ENCODE results near the gene RGS19. TPM values are rescaled to one million over a fixed set of nuclear protein-coding genes. Genes with fewer than 3 reads are reported as not detected.

The RGS19 gene
- total RNA-seq, 1 experiment from 2014 or later: 18.2 TPM

DNA sequence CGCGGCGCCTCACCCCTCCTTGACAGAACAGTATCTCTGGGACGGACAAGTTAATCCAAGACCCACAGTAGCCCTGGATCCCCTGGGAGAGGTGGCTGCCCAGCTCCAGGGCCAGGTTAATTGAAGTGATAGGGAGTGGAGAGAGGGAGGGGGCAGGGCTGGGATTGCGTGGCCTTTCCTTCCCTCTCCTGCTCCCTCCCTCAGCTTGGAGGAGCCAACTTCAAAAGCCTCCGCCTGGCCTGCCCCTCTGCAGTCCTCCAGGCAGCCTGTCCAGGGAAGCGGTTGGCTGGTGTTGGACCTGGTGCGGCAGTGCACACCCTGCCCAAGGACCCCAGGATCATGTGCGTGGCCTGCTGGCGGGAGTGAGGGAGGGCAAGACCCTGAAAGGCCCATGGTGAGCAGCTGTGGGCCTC lies 43.4 kb downstream of the RGS19 start, which contains the start of gene C20orf204:
Gene C20orf204, plus strand, starts transcription at position 250 of the 413 bp plus-strand sequence. Its CDS starts 142 bp downstream, at position 392.
- DNase-seq (ENCODE audit: low read depth): no peak

DNA sequence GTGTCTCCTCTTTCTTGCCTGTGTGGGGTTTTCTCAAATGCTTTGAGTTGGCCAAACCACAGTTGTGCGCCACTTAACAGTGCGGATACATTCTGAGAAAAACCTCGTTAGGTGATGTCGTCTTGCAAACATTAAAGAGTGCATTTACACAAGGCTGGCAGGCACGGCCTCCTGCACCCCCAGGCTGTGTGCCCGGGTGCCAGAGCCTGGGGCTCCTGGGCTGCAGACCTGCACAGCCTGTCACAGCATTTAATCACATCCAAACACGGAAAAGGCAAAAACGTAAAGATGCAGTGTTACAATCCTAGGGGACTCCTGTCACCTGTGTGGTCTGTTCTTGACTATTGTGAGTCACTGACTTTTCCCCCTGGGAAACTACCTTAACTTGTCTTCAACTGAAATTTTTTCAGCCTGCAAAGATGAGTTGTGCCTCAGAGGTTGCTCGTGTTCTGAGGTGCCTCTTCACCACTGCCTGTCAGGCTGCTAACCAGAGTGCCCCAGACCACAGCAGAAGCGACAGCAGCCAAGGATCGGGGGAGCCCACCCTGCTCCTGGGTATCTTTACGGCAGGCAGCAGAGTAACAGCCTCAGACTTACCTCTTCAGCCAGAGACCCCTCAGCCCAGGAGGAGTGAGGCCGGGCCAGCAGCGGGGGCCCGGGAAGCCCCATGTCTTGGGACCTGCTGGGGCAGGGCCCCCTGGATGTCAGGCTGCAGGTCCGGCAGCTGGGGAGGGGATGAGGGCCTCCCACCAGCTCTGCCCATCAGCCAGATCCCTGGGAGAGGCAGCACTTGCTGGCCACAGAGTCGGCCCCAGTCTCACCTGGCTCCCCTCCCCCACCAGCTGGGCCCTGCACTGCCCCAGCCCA lies 44.0 kb downstream of the RGS19 start:
- no peak for DNase-seq (ENCODE audit: low read depth)

DNA sequence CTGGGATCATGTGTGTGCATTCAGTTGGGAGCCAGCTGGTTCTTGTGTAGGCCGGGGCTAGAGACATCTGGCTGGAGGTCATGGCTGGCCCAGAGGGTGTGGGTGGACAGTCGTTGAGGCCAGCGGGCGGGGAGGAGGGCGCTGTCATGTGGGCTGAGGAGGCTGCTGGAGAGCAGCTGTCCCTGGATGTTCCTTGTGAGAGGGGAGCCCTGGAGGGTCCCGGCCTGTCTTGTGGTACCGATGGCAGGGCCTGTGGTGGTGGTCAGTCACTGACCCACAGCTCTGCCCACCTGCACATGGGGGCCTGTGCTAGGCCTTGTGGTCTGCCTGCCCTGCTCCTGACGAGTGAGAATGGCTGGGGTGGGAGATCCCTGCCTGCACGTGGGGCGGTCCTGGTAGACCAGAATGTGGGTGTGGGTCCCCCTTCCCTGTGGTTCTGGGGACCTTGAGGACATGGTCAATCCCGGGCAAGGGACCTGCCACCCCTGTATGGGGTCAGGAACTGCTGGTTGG lies 45.3 kb downstream of the RGS19 start:
- no peak for DNase-seq (ENCODE audit: low read depth)

DNA sequence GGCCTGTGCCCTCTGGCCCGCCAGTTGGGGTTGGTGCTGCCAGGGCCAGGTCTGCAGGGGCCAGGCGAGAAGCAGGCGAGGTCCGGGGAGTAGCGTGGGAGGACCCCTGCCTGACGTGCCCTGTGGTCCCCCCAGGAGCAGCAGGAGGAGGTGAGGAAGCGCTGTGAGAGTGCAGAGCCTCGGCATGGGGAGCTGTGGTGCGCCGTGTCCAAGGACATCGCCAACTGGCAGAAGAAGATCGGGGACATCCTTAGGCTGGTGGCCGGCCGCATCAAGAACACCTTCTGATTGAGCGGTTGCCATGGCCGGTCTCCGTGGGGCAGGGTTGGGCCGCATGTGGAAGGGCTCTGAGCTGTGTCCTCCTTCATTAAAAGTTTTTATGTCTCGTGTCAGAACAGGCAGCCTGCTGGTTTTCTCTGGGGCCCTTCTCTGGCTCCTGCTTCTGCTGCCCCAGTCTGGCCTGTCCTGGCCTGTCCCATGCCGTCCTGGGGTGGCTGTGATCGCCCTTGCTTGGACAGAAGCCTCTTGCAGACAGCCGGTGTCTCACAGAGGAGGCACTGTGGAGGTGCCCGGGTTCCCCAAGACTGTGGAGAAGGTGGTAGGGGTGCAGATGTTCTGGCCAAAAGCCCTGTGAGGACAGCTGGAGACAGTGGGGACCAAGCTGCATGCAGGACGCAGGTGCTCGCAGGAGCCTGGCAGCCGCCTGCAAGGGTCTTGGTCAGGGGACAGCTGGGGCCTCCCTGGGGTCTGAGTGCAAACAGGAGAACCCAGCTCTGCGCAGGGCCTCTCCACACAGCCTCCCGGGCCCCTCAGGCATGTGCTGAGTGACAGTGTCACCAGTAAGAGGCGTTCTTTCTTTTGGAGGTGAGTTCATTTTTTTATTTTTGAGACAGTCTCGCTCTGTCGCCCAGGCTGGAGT lies 46.4 kb downstream of the RGS19 start:
- no peak for DNase-seq (ENCODE audit: low read depth)

DNA sequence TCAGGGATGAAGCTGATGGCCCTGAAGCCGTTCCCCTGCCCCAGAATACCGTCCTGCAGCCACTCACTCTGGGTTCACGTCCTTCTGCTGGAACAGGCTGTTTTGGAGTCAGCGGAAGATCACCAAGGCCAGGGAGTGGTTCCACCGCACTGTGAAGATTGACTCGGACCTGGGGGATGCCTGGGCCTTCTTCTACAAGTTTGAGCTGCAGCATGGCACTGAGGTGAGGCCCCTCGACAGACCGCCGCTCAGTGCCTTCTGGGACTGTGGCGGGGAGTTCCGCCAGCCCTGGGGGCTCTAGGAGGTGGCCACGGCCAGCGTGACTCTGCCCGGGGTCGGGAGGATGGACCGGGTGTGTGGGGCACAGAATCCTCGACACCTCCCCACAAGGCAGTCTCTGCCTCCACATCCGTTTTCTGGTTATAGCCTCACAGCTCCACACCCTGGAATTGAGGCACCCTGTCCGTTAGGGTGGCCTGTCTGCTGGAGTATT lies 47.5 kb downstream of the RGS19 start:
- DNase-seq (ENCODE audit: low read depth): no peak

DNA sequence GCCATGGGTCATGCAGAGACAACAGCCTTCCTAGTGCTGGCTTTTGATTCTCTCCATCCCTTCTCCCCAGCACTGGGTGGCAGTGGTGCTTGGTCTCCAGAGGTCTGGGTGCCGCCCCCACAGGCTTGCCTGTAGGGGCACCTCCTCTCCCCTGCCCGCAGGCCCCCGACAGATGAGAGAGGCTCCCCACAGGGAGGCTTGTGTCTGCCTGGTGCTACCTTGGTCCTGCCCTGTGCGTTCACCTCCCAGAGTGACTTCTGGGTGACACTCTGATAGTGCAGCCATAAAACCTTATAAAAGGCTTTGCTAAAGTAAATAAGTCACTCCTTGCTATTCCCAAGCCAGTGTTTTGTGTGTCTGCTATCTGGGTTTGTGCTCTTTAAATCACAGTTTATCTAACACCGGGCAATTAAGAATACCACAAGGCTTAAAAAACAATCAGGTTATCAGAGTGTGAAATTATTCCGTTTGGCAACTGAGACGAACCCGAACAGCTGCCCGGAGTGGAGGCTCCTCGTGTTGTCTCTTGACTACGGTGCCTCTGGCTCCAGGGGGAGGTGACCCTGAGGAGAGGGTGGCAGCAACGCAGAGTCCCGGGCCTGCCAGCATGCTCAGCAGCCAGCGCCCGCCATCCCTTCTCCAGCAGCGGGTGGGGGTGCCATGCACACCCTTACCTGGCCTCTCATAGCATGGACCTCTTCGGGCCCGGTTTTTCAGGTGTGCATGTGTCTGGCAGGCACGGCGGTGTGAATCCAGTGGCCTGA lies 48.8 kb downstream of the RGS19 start:
- no peak for DNase-seq (ENCODE audit: low read depth)

DNA sequence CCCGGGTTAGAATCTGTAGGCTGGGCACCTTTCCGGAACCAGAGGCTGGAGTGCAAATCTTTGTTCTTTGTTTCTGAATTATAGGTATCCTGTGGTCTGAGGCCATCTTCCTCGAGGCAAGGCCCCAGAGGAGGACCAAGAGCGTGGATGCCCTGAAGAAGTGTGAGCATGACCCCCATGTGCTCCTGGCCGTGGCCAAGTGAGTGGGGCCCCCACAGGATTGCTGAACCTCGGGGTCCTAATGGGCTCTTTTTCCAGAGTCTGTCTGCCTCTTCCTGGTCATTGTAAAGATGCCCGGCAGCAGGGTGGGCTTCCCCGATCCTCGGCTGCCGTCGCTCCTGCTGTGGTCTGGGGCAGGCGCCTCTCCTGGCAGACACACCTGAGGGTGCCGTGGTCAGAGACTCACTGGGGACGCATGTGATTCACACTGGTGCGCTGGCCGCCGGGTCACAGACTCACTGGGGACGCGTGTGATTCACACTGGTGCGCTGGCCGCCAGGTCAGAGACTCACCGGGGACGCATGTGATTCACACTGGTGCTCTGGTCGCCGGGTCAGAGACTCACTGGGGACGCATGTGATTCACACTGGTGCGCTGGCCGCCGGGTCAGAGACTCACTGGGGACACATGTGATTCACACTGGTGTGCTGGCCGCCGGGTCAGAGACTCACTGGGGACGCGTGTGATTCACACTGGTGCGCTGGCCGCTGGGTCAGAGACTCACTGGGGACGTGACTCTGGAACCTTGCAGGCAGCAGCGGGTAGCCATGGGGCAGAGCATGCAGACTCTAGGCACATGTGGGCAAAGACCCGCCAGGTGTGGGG lies 49.8 kb downstream of the RGS19 start:
- no peak for DNase-seq (ENCODE audit: low read depth)

DNA sequence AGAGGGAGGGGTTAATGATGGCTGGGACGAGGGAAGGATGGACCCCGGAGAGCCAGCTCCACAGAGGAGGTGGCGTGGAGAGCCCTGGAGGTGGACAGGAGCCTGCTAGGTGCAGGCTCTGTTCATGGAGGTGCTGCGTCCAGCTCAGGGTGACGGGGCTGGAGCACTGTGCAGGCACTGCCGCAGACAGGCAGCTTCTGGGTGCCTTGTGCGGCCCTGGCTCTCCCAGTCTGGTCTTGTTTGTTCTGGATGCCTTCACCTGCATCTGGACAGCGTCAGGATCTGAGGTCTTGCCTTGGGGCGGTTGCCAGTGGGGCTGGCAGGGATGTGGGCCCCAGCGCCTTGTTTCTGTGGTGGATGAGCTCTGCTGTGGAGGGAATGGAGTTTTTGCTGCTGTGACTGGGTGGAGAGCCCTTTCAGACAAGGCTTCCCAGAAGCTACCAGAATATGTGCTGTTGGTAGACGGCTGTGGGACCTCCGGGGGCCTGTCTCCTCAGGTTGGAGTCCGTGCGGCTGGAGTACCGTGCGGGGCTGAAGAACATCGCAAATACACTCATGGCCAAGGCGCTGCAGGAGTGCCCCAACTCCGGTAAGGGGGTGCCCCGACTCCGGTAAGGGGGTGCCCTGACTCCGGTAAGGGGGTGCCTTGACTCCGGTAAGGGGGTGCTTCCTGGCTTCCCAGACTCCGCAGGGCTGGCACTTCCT lies 51.2 kb downstream of the RGS19 start:
- DNase-seq (ENCODE audit: low read depth): no peak

DNA sequence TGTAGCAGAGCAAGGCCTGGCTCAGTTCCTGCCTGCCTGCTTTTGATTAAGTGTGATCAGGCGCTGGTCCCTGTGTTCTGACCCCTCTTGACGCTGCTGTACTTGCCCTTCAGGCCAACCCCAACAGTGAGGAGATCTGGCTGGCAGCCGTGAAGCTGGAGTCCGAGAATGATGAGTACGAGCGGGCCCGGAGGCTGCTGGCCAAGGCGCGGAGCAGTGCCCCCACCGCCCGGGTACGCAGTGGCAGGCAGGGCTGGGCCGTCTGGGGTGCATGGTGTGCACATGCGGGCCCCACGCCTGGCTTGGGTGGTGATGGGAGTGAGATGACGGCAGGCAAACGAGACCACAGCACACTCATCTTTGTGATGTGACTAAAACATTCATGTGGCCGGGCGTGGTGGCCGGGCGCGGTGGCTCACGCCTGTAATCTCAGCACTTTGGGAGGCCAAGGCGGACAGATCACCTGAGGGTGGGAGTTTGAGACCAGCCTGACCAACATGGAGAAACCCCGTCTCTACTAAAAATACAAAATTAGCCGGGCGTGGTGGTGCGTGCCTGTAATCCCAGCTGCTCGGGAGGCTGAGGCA lies 53.4 kb downstream of the RGS19 start:
- no peak for DNase-seq (ENCODE audit: low read depth)

DNA sequence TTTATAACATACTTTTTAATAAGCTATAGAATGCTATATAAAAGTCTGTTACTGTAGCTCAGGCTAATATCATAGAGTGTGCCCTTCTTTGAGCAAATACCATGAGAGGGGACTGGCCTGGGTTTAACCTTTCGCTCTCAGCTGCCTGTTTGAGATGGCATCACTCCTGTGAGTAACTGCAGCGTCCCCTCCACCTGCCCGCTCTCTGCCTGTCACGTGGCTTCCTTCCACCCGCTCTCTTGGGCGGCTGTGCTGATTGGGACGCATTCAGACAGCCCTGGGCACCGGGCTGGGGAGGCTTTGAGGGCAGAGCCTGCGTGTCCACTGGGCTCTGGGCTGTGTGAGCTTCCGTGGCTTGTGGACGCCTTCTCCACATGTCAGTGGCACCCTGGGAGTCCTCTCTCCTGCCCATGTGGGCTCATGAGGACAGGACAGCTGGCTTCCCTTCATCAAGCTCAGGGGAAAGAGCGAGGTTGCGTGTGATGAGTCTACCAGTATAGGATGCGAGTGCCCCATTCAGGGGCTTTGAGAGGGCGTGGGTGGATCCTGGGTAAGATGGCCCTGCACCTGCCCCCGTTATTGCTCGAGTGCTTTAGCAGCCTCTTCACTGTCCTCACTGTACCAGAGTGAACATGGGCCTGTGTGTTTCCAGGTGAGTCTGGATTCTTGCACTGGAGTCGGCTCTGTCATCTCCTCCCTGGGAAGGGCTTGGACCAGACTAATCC lies 54.1 kb downstream of the RGS19 start:
- DNase-seq (ENCODE audit: low read depth): no peak

DNA sequence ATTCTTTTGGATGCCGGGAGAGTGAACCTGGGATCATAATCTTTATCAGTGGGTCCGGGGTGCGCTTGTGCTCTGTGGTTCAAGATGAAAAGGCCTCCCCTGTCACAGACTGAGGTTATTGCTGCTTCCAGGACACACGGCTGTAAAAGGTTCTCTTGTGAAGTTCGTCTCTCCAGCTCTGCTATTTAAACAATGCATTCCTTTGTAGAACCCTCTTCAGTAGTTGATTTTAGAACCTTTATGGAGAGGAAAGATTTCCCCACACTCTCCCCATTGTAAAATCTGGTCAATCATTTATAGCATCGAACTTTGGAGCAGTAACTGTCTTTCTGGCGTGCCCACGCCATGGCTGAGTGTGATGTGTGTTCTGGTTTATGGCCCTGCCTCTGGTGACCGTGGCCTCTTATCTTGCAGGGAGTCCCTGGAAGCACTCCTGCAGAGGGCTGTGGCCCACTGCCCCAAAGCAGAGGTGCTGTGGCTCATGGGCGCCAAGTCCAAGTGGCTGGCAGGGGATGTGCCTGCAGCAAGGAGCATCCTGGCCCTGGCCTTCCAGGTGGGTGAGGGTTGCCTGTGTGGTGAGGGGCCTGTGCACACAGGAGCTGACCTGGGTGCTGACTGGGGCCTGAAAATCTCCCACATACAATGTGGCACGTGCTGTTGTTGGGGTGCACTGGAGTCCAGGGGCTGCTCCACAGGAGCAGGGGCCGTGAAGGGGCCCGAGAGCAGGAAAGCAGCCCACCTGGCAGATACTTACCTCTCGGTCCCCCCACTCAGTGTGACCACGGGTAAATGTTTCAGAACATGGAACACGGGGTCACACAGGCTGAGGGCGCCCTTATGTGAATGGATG lies 55.0 kb downstream of the RGS19 start:
- DNase-seq (ENCODE audit: low read depth): no peak

DNA sequence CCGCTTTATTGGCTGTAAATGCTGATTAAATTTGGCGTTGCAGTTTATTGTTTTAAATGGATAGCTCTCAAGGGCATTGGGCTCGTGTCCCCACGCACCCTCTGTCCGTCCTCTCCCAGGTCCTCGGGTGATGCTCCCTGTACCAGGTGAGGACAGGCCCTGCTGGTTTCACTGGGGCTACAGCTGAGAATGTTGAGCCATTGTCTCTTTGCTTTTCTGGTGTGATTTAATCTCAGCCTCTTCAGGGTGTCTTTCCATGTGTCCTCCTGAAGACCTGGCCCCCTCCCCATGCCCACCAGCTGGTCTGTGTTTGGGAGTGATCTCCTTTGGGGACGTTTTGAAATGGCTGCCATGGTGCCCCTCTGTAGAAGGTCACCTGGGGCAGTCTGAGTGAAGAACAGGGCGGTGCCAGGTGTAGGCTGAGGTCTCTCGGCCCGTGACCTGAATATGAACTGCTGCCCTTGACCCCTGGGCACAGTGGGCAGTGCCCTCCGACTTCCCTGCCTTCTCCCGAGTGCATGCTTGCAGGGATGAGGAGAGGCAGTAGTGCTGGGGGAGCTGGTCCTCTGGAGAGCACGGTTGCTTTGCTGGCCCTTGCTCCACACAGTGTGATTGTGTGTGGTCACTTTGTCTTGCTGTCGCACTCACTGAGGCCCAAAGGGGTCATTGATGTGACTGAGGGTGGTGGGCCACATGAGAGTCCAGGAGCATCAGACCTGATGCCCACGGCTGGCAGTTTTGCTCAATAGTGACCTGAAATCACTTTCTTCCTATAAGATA lies 55.8 kb downstream of the RGS19 start:
- no peak for DNase-seq (ENCODE audit: low read depth)

Other genes starting within 250 kb of the RGS19 start
- 3.4 and 3.5 TPM in 2 replicates for gene ZBTB46, start 248.3 kb downstream of the RGS19 start, total RNA-seq (2014; rRNA removed; shearing (Covaris generic))
- gene ABHD16B, start 218.0 kb downstream of the RGS19 start, total RNA-seq (2014; rRNA removed; shearing (Covaris generic)): not detected in 2 replicates
- 80.3 and 92.0 TPM in 2 replicates for gene TPD52L2, start 214.2 kb downstream of the RGS19 start, total RNA-seq (2014; rRNA removed; shearing (Covaris generic))
- gene DNAJC5, start 184.4 kb downstream of the RGS19 start, total RNA-seq (2014; rRNA removed; shearing (Covaris generic)): 34.4 and 40.1 TPM in 2 replicates
- 3.1 and 6.3 TPM in 2 replicates for gene UCKL1, start 123.1 kb downstream of the RGS19 start, total RNA-seq (2014; rRNA removed; shearing (Covaris generic))
- 3.9 and 4.5 TPM in 2 replicates for gene ZNF512B, start 109.6 kb downstream of the RGS19 start, total RNA-seq (2014; rRNA removed; shearing (Covaris generic))
- 0.86 and 1.2 TPM in 2 replicates for gene SAMD10, start 99.9 kb downstream of the RGS19 start, total RNA-seq (2014; rRNA removed; shearing (Covaris generic))
- gene PRPF6, start 98.4 kb downstream of the RGS19 start, total RNA-seq (2014; rRNA removed; shearing (Covaris generic)): 81.6 and 82.7 TPM in 2 replicates
- gene C20orf204, start 43.3 kb downstream of the RGS19 start, total RNA-seq (2014; rRNA removed; shearing (Covaris generic)): 1.1 and 1.8 TPM in 2 replicates
- gene SOX18, start 29.9 kb downstream of the RGS19 start, total RNA-seq (2014; rRNA removed; shearing (Covaris generic)): not detected in 2 replicates
- 21.7 and 26.0 TPM in 2 replicates for gene TCEA2, start 16.3 kb downstream of the RGS19 start, total RNA-seq (2014; rRNA removed; shearing (Covaris generic))
- gene OPRL1, start 564 bp upstream of the RGS19 start, total RNA-seq (2014; rRNA removed; shearing (Covaris generic)): 0.33 and 0.51 TPM in 2 replicates
- 0.95 TPM in 1 of 2 replicates, not detected in the other for gene LKAAEAR1, start 4.9 kb upstream of the RGS19 start, total RNA-seq (2014; rRNA removed; shearing (Covaris generic))
- gene NPBWR2, start 28.0 kb upstream of the RGS19 start, total RNA-seq (2014; rRNA removed; shearing (Covaris generic)): not detected in 2 replicates
- 0.06 TPM in 1 of 2 replicates, not detected in the other for gene MYT1, start 84.9 kb upstream of the RGS19 start, total RNA-seq (2014; rRNA removed; shearing (Covaris generic))
- 57.1 and 59.5 TPM in 2 replicates for gene PCMTD2, start 176.2 kb upstream of the RGS19 start, total RNA-seq (2014; rRNA removed; shearing (Covaris generic))

Data from Daoy (cell line).